T-cell (primary cell): ENCODE data around the gene WFS1. TPM values are rescaled to one million over a fixed set of nuclear protein-coding genes. Genes with fewer than 3 reads are reported as not detected.

Source experiments
- ATAC-seq, 4 experiments: fragments of 200-7000 bp in 3 of 4; fragments of 150-1000 bp in 1 of 4; cut with Tn5 transposase; replicated peaks in 1 of 4; 1 replicate in 3 of 4; 2 replicates in 1 of 4; pipeline ENCODE4 v1.10.0; 2021; ENCODE audit warnings: moderate library complexity in 3 of 4, mild to moderate bottlenecking in 2 of 4, moderate number of reproducible peaks in 1 of 4
- CTCF ChIA-PET, 2 donors: fragments of 300-600 bp; sonication (Branson Sonifier 250); formaldehyde crosslinking; loops; one replicate each; lab custom pipeline; 2022; ENCODE audit warnings: antibody characterized with exemption in 2 of 2; lab: Charles Lee
- POLR2A ChIA-PET, 2 donors: fragments of 300-600 bp; sonication (Branson Sonifier 250); formaldehyde crosslinking; loops; one replicate each; lab custom pipeline; 2022; ENCODE audit warnings: antibody characterized with exemption in 2 of 2; lab: Charles Lee
- DNase-seq, 35 experiments: peaks; one replicate each; pipeline versions ENCODE4 v3.0.0 to v3.0.0-alpha.2; 2013 to 2023
- H3K27ac ChIP-seq: one replicate; pipeline ENCODE4 v1.5.1; 2013; ENCODE audit warnings: low read length
- H3K27me3 ChIP-seq, 2 experiments: replicated peaks in 1 of 2; 1 replicate in 1 of 2; 2 replicates in 1 of 2; pipeline versions ENCODE4 v1.6.1 to v1.7.0; 2013; ENCODE audit warnings: low read length in 1 of 2, mixed read lengths in 1 of 2; ENCODE audit not compliant: control insufficient read depth in 2 of 2, insufficient read depth in 2 of 2; ENCODE audit errors: extremely low read depth in 1 of 2
- H3K36me3 ChIP-seq, 2 donors: 1 replicate in 1 of 2; 2 replicates in 1 of 2; pipeline versions ENCODE4 v1.6.1 to v1.7.0; 2013; ENCODE audit warnings: low read length in 1 of 2; ENCODE audit not compliant: control insufficient read depth in 2 of 2, insufficient read depth in 1 of 2; ENCODE audit errors: extremely low read depth in 1 of 2
- H3K4me1 ChIP-seq, 2 experiments: 1 replicate in 1 of 2; 2 replicates in 1 of 2; pipeline versions ENCODE4 v1.6.1 to v1.7.0; 2013; ENCODE audit warnings: low read length in 2 of 2, mixed read lengths in 1 of 2; ENCODE audit not compliant: insufficient read depth in 2 of 2, control insufficient read depth in 1 of 2; ENCODE audit errors: extremely low read depth in 1 of 2
- H3K4me3 ChIP-seq, 2 donors: 1 replicate in 1 of 2; 2 replicates in 1 of 2; pipeline versions ENCODE4 v1.5.1 to v1.7.0; 2013; ENCODE audit warnings: mild to moderate bottlenecking in 2 of 2, low read length in 1 of 2, moderate library complexity in 1 of 2; ENCODE audit not compliant: control insufficient read depth in 1 of 2; ENCODE audit errors: extremely low read depth in 1 of 2
- H3K9me3 ChIP-seq: 2 replicates; pipeline ENCODE4 v1.7.0; 2013
- H3K27ac Mint-ChIP-seq, 2 donors: one replicate each; pipeline ENCODE4 v1.8.0; 2020 to 2021; ENCODE audit warnings: mild to moderate bottlenecking in 2 of 2, mixed read lengths in 2 of 2
- H3K27me3 Mint-ChIP-seq, 2 donors: one replicate each; pipeline ENCODE4 v1.8.0; 2021 to 2022; ENCODE audit warnings: mixed read lengths in 2 of 2
- H3K36me3 Mint-ChIP-seq: one replicate; pipeline ENCODE4 v1.8.0; 2021; ENCODE audit warnings: mixed read lengths
- H3K4me1 Mint-ChIP-seq, 3 donors: one replicate each; pipeline ENCODE4 v1.8.0; 2020 to 2022; ENCODE audit warnings: mixed read lengths in 3 of 3, mild to moderate bottlenecking in 1 of 3
- H3K4me3 Mint-ChIP-seq, 3 donors: one replicate each; pipeline ENCODE4 v1.8.0; 2020 to 2022; ENCODE audit warnings: mild to moderate bottlenecking in 3 of 3, mixed read lengths in 3 of 3, moderate library complexity in 3 of 3
- H3K9me3 Mint-ChIP-seq, 3 donors: one replicate each; pipeline ENCODE4 v1.8.0; 2020 to 2022; ENCODE audit warnings: mixed read lengths in 3 of 3
- WGBS: methylation state at CpG from one replicate; pipeline ENCODE4 v1.1.5; 2013; ENCODE audit warnings: missing lambda C conversion rate; ENCODE audit not compliant: insufficient coverage; 5-methylcytosine and 5-hydroxymethylcytosine counted together
- total RNA-seq, 35 experiments: library from RNA in 6 of 35; stranded (reverse) in 6 of 35; fragments of 120-200 nt in 1 of 35; gene quantifications; one replicate each; pipeline versions ENCODE4 v1.2.1 to v1.2.4 and lab custom pipeline; 2013 to 2026

Gene WFS1
- total RNA-seq, 5 donors from 2014 or later (not counting 1 experiment from before 2014, with no cell fraction given), result 3.2 to 6.2 (median 5.1) TPM

GRCh38 chr4:6229671-6230501 lies 39.8 kb upstream of the WFS1 start:
- no peaks in the 10 kb centered on the region for H3K4me1 Mint-ChIP-seq
- DNase-seq (no peak), ATAC-seq (no peak)
- no peaks in the 10 kb centered on the region for H3K36me3 Mint-ChIP-seq
- Histone ChIP-seq H3K4me1 (peaks cover 0 to 3% of the 10 kb centered on the region in 2 experiments), H3K4me3 (no peak overlapping the region), H3K36me3 (no peaks in the 10 kb centered on the region), H3K9me3 (no peaks in the 10 kb centered on the region), H3K27ac (no peak overlapping the region), H3K27me3 (peaks cover 0 to 33% of the 10 kb centered on the region in 2 experiments)
- H3K9me3 Mint-ChIP-seq, result no peaks in the 10 kb centered on the region
- no peak overlapping the region for H3K27ac Mint-ChIP-seq
- ChIA-PET POLR2A (no interaction called here), CTCF (no interaction called here)
- WGBS, result 80% methylated on average over 14 of the region's 18 CpGs
- peaks cover under 1 to 23% of the 10 kb centered on the region in 2 donors for H3K27me3 Mint-ChIP-seq
- H3K4me3 Mint-ChIP-seq, result no peak overlapping the region

- 56% methylated on average over 3 of the region's 3 CpGs for WGBS
- H3K27ac Mint-ChIP-seq, result no peak overlapping the region
These were observed 39.2 kb upstream of the WFS1 start for GRCh38 chr4:6230502-6230785.

GRCh38 chr4:6230827-6231662 lies 38.6 kb upstream of the WFS1 start:
- peaks cover 0 to 3% of the 10 kb centered on the region in 2 experiments for H3K4me1 ChIP-seq
- no peak overlapping the region for H3K4me3 Mint-ChIP-seq
- H3K9me3 ChIP-seq, result no peaks in the 10 kb centered on the region
- 87% methylated on average over 16 of the region's 21 CpGs for WGBS
- peaks cover 0 to 25% of the 10 kb centered on the region in 2 experiments for H3K27me3 ChIP-seq
- H3K4me3 ChIP-seq, result no peak overlapping the region
- no peaks in the 10 kb centered on the region for H3K4me1 Mint-ChIP-seq
- H3K27me3 Mint-ChIP-seq, result peaks cover 2 to 11% of the 10 kb centered on the region in 2 donors
- H3K27ac ChIP-seq, result no peak overlapping the region
- no peaks in the 10 kb centered on the region for H3K9me3 Mint-ChIP-seq
- no peak overlapping the region for H3K27ac Mint-ChIP-seq
- H3K36me3 ChIP-seq, result no peaks in the 10 kb centered on the region
- H3K36me3 Mint-ChIP-seq, result no peaks in the 10 kb centered on the region
- ChIA-PET CTCF (no interaction called here), POLR2A (interaction anchor here in 1 of 2 donors (0.6 kb wide), 1 partner anchor 718 kb away, joined by 4 read pairs; no protein-coding TSS in a partner anchor)
- no peak for ATAC-seq
- DNase-seq, result peak in 1 of 35 experiments; percentile 4

More at GRCh38 chr4:6230502-6230785, 39.2 kb upstream of the WFS1 start:
- no peaks in the 10 kb centered on the region for H3K9me3 Mint-ChIP-seq
- Histone ChIP-seq H3K4me1 (peaks cover 0 to 3% of the 10 kb centered on the region in 2 experiments), H3K4me3 (no peak overlapping the region), H3K27me3 (peaks cover 0 to 29% of the 10 kb centered on the region in 2 experiments), H3K27ac (no peak overlapping the region), H3K9me3 (no peaks in the 10 kb centered on the region), H3K36me3 (no peaks in the 10 kb centered on the region)
- no peaks in the 10 kb centered on the region for H3K4me1 Mint-ChIP-seq
- DNase-seq (no peak), ATAC-seq (no peak)
- CTCF ChIA-PET, result no interaction called here
- POLR2A ChIA-PET, result no interaction called here
- no peaks in the 10 kb centered on the region for H3K36me3 Mint-ChIP-seq
- H3K27me3 Mint-ChIP-seq, result peaks cover 0 to 17% of the 10 kb centered on the region in 2 donors
- no peak overlapping the region for H3K4me3 Mint-ChIP-seq

- peaks cover 0 to 23% of the 10 kb centered on the region in 2 experiments for H3K27me3 ChIP-seq
- ChIA-PET POLR2A (interaction anchor here in 1 of 2 donors (0.6 kb wide), 1 partner anchor 718 kb away, joined by 4 read pairs; no protein-coding TSS in a partner anchor), CTCF (no interaction called here)
- no peak overlapping the region for H3K27ac ChIP-seq
- DNase-seq (no peak), ATAC-seq (no peak)
- Mint-ChIP-seq H3K27me3 (peaks cover 5% of the 10 kb centered on the region in 2 donors), H3K4me1 (no peaks in the 10 kb centered on the region), H3K4me3 (no peak overlapping the region), H3K9me3 (no peaks in the 10 kb centered on the region), H3K36me3 (no peaks in the 10 kb centered on the region), H3K27ac (no peak overlapping the region)
- peaks cover 0 to 3% of the 10 kb centered on the region in 2 experiments for H3K4me1 ChIP-seq
- WGBS, result 93% methylated on average over 3 of the region's 7 CpGs
- no peak overlapping the region for H3K4me3 ChIP-seq
- H3K36me3 ChIP-seq, result no peaks in the 10 kb centered on the region
- H3K9me3 ChIP-seq, result no peaks in the 10 kb centered on the region
These were observed 37.9 kb upstream of the WFS1 start for GRCh38 chr4:6231663-6232165.

GRCh38 chr4:6232836-6233785 lies 36.5 kb upstream of the WFS1 start:
- ATAC-seq, result no peak

More at GRCh38 chr4:6232836-6233785, 36.5 kb upstream of the WFS1 start:
- CTCF ChIA-PET, result no interaction called here
- Histone ChIP-seq H3K4me3 (no peak overlapping the region), H3K9me3 (no peaks in the 10 kb centered on the region), H3K27me3 (peaks cover 0 to 13% of the 10 kb centered on the region in 2 experiments), H3K36me3 (no peaks in the 10 kb centered on the region), H3K27ac (no peak overlapping the region), H3K4me1 (peaks cover 0 to 3% of the 10 kb centered on the region in 2 experiments)
- Mint-ChIP-seq H3K9me3 (no peaks in the 10 kb centered on the region), H3K4me3 (no peak overlapping the region), H3K36me3 (no peaks in the 10 kb centered on the region), H3K4me1 (no peaks in the 10 kb centered on the region), H3K27me3 (peaks cover 4 to 5% of the 10 kb centered on the region in 2 donors), H3K27ac (no peak overlapping the region)
- DNase-seq, result peak in 1 of 35 experiments; percentile 9
- 90% methylated on average over 27 of the region's 30 CpGs for WGBS
- POLR2A ChIA-PET, result no interaction called here
